PC-9 (cell line): Measurements from ENCODE around the gene MYO1A. TPM values are rescaled to one million over a fixed set of nuclear protein-coding genes. Genes with fewer than 3 reads are reported as not detected.

Experiments
- BruUV-seq: library from RNA; stranded (reverse); fragments of 400-500 nt; replicated peaks from 2 replicates; lab custom pipeline; 2021; lab: Mats Ljungman, UMichigan
- CTCF ChIA-PET: fragments of 300-600 bp; sonication (Branson Sonifier 250); formaldehyde crosslinking; loops from one replicate; lab custom pipeline; 2022; ENCODE audit warnings: antibody characterized with exemption; lab: Charles Lee
- POLR2A ChIA-PET: fragments of 300-600 bp; sonication (Branson Sonifier 250); formaldehyde crosslinking; loops from one replicate; lab custom pipeline; 2022; ENCODE audit warnings: antibody characterized with exemption; ENCODE audit not compliant: unreplicated experiment; lab: Charles Lee
- DNase-seq, 2 experiments: peaks; one replicate each; pipeline versions ENCODE4 v3.0.0 to v3.0.0-alpha.2; 2015 to 2022; ENCODE audit warnings: mixed read lengths in 1 of 2
- H2AFZ ChIP-seq: fragments of 200-600 bp; sonication (generic); 2 replicates; pipeline ENCODE4 v1.8.1; 2017; ENCODE audit warnings: antibody characterized with exemption
- H3F3A ChIP-seq: fragments of 200-600 bp; sonication (generic); 2 replicates; pipeline ENCODE4 v1.8.1; 2017; ENCODE audit warnings: antibody characterized with exemption, mild to moderate bottlenecking, low read depth; ENCODE audit not compliant: insufficient read depth
- H3K27ac ChIP-seq: fragments of 200-600 bp; sonication (generic); 2 replicates; pipeline ENCODE4 v1.6.1; 2016; ENCODE audit warnings: mixed run types
- H3K27me3 ChIP-seq: fragments of 200-600 bp; sonication (generic); 2 replicates; pipeline ENCODE4 v1.6.1; 2016; ENCODE audit warnings: low read depth, mixed run types; ENCODE audit not compliant: insufficient read depth
- H3K36me3 ChIP-seq: fragments of 200-600 bp; sonication (generic); 2 replicates; pipeline ENCODE4 v1.6.1; 2016; ENCODE audit warnings: low read depth, mixed run types
- H3K4me1 ChIP-seq: fragments of 200-600 bp; sonication (generic); replicated peaks from 2 replicates; pipeline ENCODE4 v1.6.1; 2016; ENCODE audit warnings: mixed run types; ENCODE audit not compliant: insufficient read depth
- H3K4me2 ChIP-seq: fragments of 200-600 bp; sonication (generic); 2 replicates; pipeline ENCODE4 v1.6.1; 2017; ENCODE audit warnings: mixed run types
- H3K4me3 ChIP-seq: fragments of 200-600 bp; sonication (generic); 2 replicates; pipeline ENCODE4 v1.6.1; 2016; ENCODE audit warnings: mixed run types
- H3K79me2 ChIP-seq: fragments of 200-600 bp; sonication (generic); 2 replicates; pipeline ENCODE4 v1.6.1; 2017; ENCODE audit warnings: low read depth, mixed run types
- H3K9me2 ChIP-seq: fragments of 200-600 bp; sonication (generic); 2 replicates; pipeline ENCODE4 v1.8.1; 2017; ENCODE audit warnings: mild to moderate bottlenecking; ENCODE audit not compliant: insufficient read depth
- H3K9me3 ChIP-seq: fragments of 200-600 bp; sonication (generic); 2 replicates; pipeline ENCODE4 v1.8.1; 2016; ENCODE audit warnings: low read depth; ENCODE audit not compliant: insufficient read depth
- H4K20me1 ChIP-seq: fragments of 200-600 bp; sonication (generic); 2 replicates; pipeline ENCODE4 v1.8.1; 2017; ENCODE audit not compliant: insufficient read depth
- EZH2 ChIP-seq: fragments of 200-600 bp; sonication (generic); IDR thresholded peaks from 2 replicates; pipeline ENCODE4 v1.8.0; 2017; ENCODE audit warnings: antibody characterized with exemption, low read depth
- intact Hi-C: fragments of 100-400 bp; cut with micrococcal nuclease; formaldehyde crosslinking; loops from one replicate; pipeline ENCODE4 v1.10.0; 2022; ENCODE audit not compliant: unreplicated experiment
- total RNA-seq: library from RNA; stranded (reverse); gene quantifications from 2 replicates; pipeline ENCODE4 v1.2.3, GENCODE V29; 2021
- TF ChIP-seq, protein P1 (sequence below): fragments of 200-600 bp; sonication (generic); conservative IDR thresholded peaks from 2 replicates; pipeline ENCODE4 v1.6.1; 2017; ENCODE audit warnings: mixed run types, antibody characterized with exemption, mild to moderate bottlenecking, moderate library complexity

MYO1A gene
- total RNA-seq, 1 experiment from 2014 or later: not detected

- no peaks in the 10 kb centered on the region for H3K9me2 ChIP-seq
- intact Hi-C loops: no loop called here
- H4K20me1 ChIP-seq: no peaks in the 10 kb centered on the region
- H3K4me1 ChIP-seq: peaks cover 5% of the 10 kb centered on the region
- no TSS peak for BruUV-seq
- no peak overlapping the region for H3K27ac ChIP-seq
- TF ChIP-seq, protein P1, sequence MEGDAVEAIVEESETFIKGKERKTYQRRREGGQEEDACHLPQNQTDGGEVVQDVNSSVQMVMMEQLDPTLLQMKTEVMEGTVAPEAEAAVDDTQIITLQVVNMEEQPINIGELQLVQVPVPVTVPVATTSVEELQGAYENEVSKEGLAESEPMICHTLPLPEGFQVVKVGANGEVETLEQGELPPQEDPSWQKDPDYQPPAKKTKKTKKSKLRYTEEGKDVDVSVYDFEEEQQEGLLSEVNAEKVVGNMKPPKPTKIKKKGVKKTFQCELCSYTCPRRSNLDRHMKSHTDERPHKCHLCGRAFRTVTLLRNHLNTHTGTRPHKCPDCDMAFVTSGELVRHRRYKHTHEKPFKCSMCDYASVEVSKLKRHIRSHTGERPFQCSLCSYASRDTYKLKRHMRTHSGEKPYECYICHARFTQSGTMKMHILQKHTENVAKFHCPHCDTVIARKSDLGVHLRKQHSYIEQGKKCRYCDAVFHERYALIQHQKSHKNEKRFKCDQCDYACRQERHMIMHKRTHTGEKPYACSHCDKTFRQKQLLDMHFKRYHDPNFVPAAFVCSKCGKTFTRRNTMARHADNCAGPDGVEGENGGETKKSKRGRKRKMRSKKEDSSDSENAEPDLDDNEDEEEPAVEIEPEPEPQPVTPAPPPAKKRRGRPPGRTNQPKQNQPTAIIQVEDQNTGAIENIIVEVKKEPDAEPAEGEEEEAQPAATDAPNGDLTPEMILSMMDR: no peak
- no peak for TF ChIP-seq EZH2
- H3K27me3 ChIP-seq: peaks cover 41% of the 10 kb centered on the region
- no peak overlapping the region for H3K4me3 ChIP-seq
- H3K36me3 ChIP-seq: no peaks in the 10 kb centered on the region
- DNase-seq: no peak
- ChIA-PET CTCF (no interaction called here), POLR2A (no interaction called here)
- H2AFZ ChIP-seq: no peak overlapping the region
- no peaks in the 10 kb centered on the region; the same call in 1 of the 2 replicates for H3F3A ChIP-seq
- H3K79me2 ChIP-seq: peaks cover 3% of the 10 kb centered on the region; the same call in 1 of the 2 replicates
- no peak overlapping the region for H3K4me2 ChIP-seq
- no peaks in the 10 kb centered on the region for H3K9me3 ChIP-seq
Measured at GRCh38 chr12:57010627-57011247, 39.2 kb downstream of the MYO1A start.

- H3K4me2 ChIP-seq: no peak overlapping the region
- ChIA-PET CTCF (no interaction called here), POLR2A (no interaction called here)
- no TSS peak for BruUV-seq
- no peak overlapping the region for H3K27ac ChIP-seq
- peaks cover 10% of the 10 kb centered on the region for H3K79me2 ChIP-seq
- H2AFZ ChIP-seq: no peak overlapping the region
- no peaks in the 10 kb centered on the region; the same call in 1 of the 2 replicates for H3F3A ChIP-seq
- no peaks in the 10 kb centered on the region for H3K9me2 ChIP-seq
- no peaks in the 10 kb centered on the region for H3K36me3 ChIP-seq
- no peak overlapping the region for H3K4me3 ChIP-seq
- H3K27me3 ChIP-seq: peaks cover 35% of the 10 kb centered on the region
- intact Hi-C loops: loop anchor here (2.0 to 10.0 kb wide), 4 partner anchors 173 to 893 kb away; partner anchors contain the start of genes BAZ2A, RPL41 and ZC3H10
- no peak for DNase-seq
- H4K20me1 ChIP-seq: no peaks in the 10 kb centered on the region
- TF ChIP-seq, protein P1: no peak
- TF ChIP-seq EZH2: no peak
- no peaks in the 10 kb centered on the region for H3K9me3 ChIP-seq
- peaks cover 9% of the 10 kb centered on the region for H3K4me1 ChIP-seq
Measured at GRCh38 chr12:57009949-57010626, 39.8 kb downstream of the MYO1A start.

DNA sequence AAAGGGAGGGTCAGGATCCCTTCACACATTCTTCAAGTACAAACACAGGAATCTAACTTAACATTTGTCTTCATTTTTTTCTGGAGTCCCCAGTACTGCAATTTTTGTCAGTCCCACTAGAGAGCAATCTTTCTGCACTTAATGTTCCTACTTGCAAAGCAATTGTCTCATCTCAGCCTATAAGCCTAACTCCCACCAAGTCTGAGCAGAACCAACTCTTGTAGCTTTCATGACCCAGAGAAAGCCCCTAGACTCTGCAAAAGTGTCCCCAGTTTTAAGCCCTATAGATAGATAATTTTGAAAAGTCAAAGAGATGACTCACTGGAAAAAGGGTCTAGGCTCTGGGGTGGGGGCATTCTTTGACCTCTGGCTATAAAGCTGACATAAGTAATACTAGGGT lies 41.8 kb downstream of the MYO1A start:
- no peak overlapping the region for H3K27ac ChIP-seq
- TF ChIP-seq, protein P1: peak; percentile 75
- TF ChIP-seq EZH2: no peak

More for the DNA sequence above, 41.8 kb downstream of the MYO1A start:
- H3K4me2 ChIP-seq: no peak overlapping the region
- intact Hi-C loops: loop anchor here (1.0 to 10.0 kb wide), 7 partner anchors 53 to 891 kb away; partner anchors contain the start of genes BAZ2A, RPL41 and ZC3H10
- peaks cover 11% of the 10 kb centered on the region for H3K4me1 ChIP-seq
- POLR2A ChIA-PET: no interaction called here
- BruUV-seq: no TSS peak
- H4K20me1 ChIP-seq: no peaks in the 10 kb centered on the region
- peak in 1 of 2 experiments; percentile 51 for DNase-seq
- no peaks in the 10 kb centered on the region; the same call in 1 of the 2 replicates for H3F3A ChIP-seq
- no peak overlapping the region for H3K4me3 ChIP-seq
- peaks cover 16% of the 10 kb centered on the region for H3K79me2 ChIP-seq
- H3K9me3 ChIP-seq: no peaks in the 10 kb centered on the region
- H2AFZ ChIP-seq: no peak overlapping the region
- CTCF ChIA-PET: interaction anchor here (0.6 kb wide), 1 partner anchor 13 kb away, joined by 16 read pairs; no protein-coding TSS in a partner anchor
- no peaks in the 10 kb centered on the region for H3K36me3 ChIP-seq
- no peaks in the 10 kb centered on the region for H3K9me2 ChIP-seq
- H3K27me3 ChIP-seq: peaks cover 16% of the 10 kb centered on the region; the same call in 1 of the 2 replicates
